PC-3 (cell line): ENCODE data around the gene C5AR1. TPM values are rescaled to one million over a fixed set of nuclear protein-coding genes. Genes with fewer than 3 reads are reported as not detected.

Experiments used
- ATAC-seq: fragments of 200-7000 bp; cut with Tn5 transposase; 2 replicates; pipeline ENCODE4 v1.9.1; 2020; ENCODE audit warnings: mild to moderate bottlenecking, moderate library complexity
- BruUV-seq: library from RNA; stranded (reverse); fragments of 400-500 nt; replicated peaks from 2 replicates; lab custom pipeline; 2021; lab: Mats Ljungman, UMichigan
- CTCF ChIA-PET: fragments of 300-600 bp; sonication (Branson Sonifier 250); formaldehyde crosslinking; loops from one replicate; lab custom pipeline; 2022; ENCODE audit warnings: antibody characterized with exemption; lab: Charles Lee
- POLR2A ChIA-PET: fragments of 300-600 bp; sonication (Branson Sonifier 250); formaldehyde crosslinking; loops from one replicate; lab custom pipeline; 2022; ENCODE audit warnings: antibody characterized with exemption; ENCODE audit not compliant: unreplicated experiment; lab: Charles Lee
- DNase-seq: peaks from one replicate; pipeline ENCODE4 v3.0.0-alpha.2; 2015
- H2AFZ ChIP-seq: fragments of 300-600 bp; sonication (generic); 2 replicates; pipeline ENCODE4 v1.6.0; 2016; ENCODE audit warnings: antibody characterized with exemption, low read length
- H3F3A ChIP-seq: fragments of 300-600 bp; sonication (generic); one replicate; pipeline ENCODE4 v1.6.0; 2017; ENCODE audit warnings: antibody characterized with exemption, low read length, control low read depth, mild to moderate bottlenecking; ENCODE audit not compliant: unreplicated experiment
- H3K27ac ChIP-seq: fragments of 300-600 bp; sonication (generic); 2 replicates; pipeline ENCODE4 v1.5.1; 2016; ENCODE audit warnings: mild to moderate bottlenecking, low read length
- H3K27me3 ChIP-seq: fragments of 300-600 bp; sonication (generic); 2 replicates; pipeline ENCODE4 v1.6.1; 2016; ENCODE audit warnings: low read length, mixed read lengths
- H3K36me3 ChIP-seq: fragments of 300-600 bp; sonication (generic); 2 replicates; pipeline ENCODE4 v1.6.1; 2016; ENCODE audit warnings: low read depth, mixed run types, low read length, mixed read lengths
- H3K4me1 ChIP-seq: fragments of 300-600 bp; sonication (generic); 2 replicates; pipeline ENCODE4 v1.5.1; 2016; ENCODE audit warnings: low read length; ENCODE audit not compliant: insufficient read depth
- H3K4me2 ChIP-seq: fragments of 300-600 bp; sonication (generic); 2 replicates; pipeline ENCODE4 v1.6.0; 2016; ENCODE audit warnings: low read length
- H3K4me3 ChIP-seq: fragments of 300-600 bp; sonication (generic); 2 replicates; pipeline ENCODE4 v1.5.1; 2016; ENCODE audit warnings: mild to moderate bottlenecking, low read length, mixed read lengths
- H3K79me2 ChIP-seq: fragments of 300-600 bp; sonication (generic); 2 replicates; pipeline ENCODE4 v1.6.1; 2017; ENCODE audit warnings: low read length, mixed read lengths
- H3K9ac ChIP-seq: fragments of 300-600 bp; sonication (generic); 2 replicates; pipeline ENCODE4 v1.6.0; 2016; ENCODE audit warnings: mild to moderate bottlenecking, low read length
- H3K9me2 ChIP-seq: fragments of 300-600 bp; sonication (generic); replicated peaks from 2 replicates; pipeline ENCODE4 v1.6.1; 2016; ENCODE audit warnings: mixed run types, low read length, mixed read lengths
- H3K9me3 ChIP-seq: fragments of 300-600 bp; sonication (generic); 2 replicates; pipeline ENCODE4 v1.6.1; 2016; ENCODE audit warnings: low read length, mixed read lengths
- H4K20me1 ChIP-seq: fragments of 300-600 bp; sonication (generic); 2 replicates; pipeline ENCODE4 v1.6.1; 2016; ENCODE audit warnings: low read length, mixed read lengths
- EZH2 ChIP-seq: fragments of 300-600 bp; sonication (generic); IDR thresholded peaks from one replicate; pipeline ENCODE4 v1.6.1; 2017; ENCODE audit warnings: antibody characterized with exemption, mild to moderate bottlenecking, low read length; ENCODE audit not compliant: unreplicated experiment
- EZH2phosphoT487 ChIP-seq: fragments of 300-600 bp; sonication (generic); IDR thresholded peaks from 2 replicates; pipeline ENCODE4 v1.6.1; 2018; ENCODE audit warnings: mild to moderate bottlenecking, antibody characterized with exemption, low read length, borderline replicate concordance
- intact Hi-C: fragments of 100-400 bp; cut with micrococcal nuclease; formaldehyde crosslinking; loops from 2 replicates; pipeline ENCODE4 v1.9.0; 2023
- total RNA-seq: library from RNA; depleted of rRNA; stranded (reverse); fragments of >200 nt; gene quantifications from 2 replicates; pipeline ENCODE4 v1.2.3, GENCODE V29; 2014
- TF ChIP-seq, protein P1 (sequence below): fragments of 300-600 bp; sonication (generic); conservative IDR thresholded peaks from 2 replicates; pipeline ENCODE4 v1.5.1; 2017; ENCODE audit warnings: antibody characterized with exemption, low read depth, mild to moderate bottlenecking, low read length

C5AR1 gene
- total RNA-seq, 1 experiment from 2014 or later = not detected

DNA sequence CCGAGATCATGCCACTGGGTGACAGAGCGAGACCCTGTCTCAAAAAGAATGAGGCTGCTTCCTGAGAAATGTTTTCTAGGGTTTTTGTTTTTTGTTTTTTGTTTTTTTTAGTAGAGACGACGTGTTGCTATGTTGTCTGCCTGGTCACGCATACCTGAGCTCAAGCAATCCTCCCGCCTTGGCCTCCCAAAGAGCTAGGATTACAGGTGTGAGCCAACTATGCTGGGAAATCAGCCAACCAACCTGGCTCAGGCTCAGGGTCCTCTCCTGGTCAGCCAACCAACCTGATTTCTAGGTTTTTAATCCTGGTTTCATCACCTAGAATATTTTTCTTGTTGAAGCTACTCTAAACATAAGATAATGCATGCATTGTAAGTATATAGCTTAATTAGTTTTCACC, 47.2 kb downstream of the C5AR1 start:
- Histone ChIP-seq H3K4me2 (no peak overlapping the region), H2AFZ (no peak overlapping the region), H3K4me3 (no peak overlapping the region), H3K36me3 (peaks cover 24% of the 10 kb centered on the region), H3K9me3 (no peaks in the 10 kb centered on the region), H3F3A (no peaks in the 10 kb centered on the region), H3K27ac (no peak overlapping the region), H3K4me1 (no peaks in the 10 kb centered on the region), H3K9me2 (no peaks in the 10 kb centered on the region), H4K20me1 (no peaks in the 10 kb centered on the region), H3K79me2 (peaks cover 18% of the 10 kb centered on the region), H3K27me3 (no peaks in the 10 kb centered on the region), H3K9ac (no peak overlapping the region)
- ATAC-seq (no peak), DNase-seq (peak; percentile 26)
- ChIA-PET POLR2A (no interaction called here), CTCF (no interaction called here)
- TF ChIP-seq EZH2phosphoT487 (no peak), EZH2 (no peak)
- TF ChIP-seq, protein P1, sequence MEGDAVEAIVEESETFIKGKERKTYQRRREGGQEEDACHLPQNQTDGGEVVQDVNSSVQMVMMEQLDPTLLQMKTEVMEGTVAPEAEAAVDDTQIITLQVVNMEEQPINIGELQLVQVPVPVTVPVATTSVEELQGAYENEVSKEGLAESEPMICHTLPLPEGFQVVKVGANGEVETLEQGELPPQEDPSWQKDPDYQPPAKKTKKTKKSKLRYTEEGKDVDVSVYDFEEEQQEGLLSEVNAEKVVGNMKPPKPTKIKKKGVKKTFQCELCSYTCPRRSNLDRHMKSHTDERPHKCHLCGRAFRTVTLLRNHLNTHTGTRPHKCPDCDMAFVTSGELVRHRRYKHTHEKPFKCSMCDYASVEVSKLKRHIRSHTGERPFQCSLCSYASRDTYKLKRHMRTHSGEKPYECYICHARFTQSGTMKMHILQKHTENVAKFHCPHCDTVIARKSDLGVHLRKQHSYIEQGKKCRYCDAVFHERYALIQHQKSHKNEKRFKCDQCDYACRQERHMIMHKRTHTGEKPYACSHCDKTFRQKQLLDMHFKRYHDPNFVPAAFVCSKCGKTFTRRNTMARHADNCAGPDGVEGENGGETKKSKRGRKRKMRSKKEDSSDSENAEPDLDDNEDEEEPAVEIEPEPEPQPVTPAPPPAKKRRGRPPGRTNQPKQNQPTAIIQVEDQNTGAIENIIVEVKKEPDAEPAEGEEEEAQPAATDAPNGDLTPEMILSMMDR = no peak
- BruUV-seq = no TSS peak
- intact Hi-C loops = no loop called here

DNA sequence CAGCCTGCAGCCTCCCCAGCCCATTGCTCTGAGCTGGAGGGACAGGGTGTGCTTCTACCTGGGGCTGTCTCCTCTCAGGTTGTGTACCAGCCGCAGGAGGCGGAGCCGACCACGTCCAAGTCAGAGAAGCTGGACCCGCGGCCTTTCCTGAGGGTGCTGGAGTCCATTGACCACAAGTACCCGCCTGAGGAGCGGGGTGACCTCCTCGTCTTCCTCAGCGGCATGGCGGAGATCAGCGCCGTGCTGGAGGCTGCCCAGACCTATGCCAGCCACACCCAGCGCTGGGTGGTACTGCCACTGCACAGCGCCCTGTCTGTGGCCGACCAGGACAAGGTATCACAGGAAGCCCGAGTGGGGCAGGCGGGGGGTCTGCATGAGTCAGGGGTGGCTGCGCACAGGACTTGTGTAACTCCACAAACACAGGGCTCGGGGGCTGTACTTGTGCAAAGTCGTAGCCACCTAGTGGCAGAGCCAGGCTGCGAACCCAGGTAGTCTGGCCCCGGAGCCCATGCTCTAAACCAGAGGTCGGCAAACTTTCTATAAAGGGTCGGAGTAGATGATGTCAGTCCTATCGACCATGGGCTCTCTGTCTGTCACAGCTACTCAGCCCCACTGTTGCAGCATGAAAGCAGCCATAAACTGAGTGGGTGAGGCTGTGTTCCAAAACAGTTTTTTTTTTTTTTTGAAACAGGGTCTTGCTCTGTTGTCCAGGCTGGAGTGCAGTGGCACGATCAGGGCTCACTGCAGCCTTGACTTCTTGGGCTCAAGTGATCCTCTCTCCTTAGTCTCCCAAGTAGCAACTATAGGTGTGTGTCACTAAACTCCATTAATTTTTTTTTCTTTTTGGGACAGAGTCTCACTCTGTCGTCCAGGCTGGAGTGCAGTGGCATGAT, 48.4 kb downstream of the C5AR1 start:
- Histone ChIP-seq H3K4me3 (no peak overlapping the region), H3K9ac (no peak overlapping the region), H3K4me2 (no peak overlapping the region), H4K20me1 (no peaks in the 10 kb centered on the region), H3K4me1 (no peaks in the 10 kb centered on the region), H3F3A (no peaks in the 10 kb centered on the region), H2AFZ (no peak overlapping the region), H3K27ac (no peak overlapping the region), H3K27me3 (no peaks in the 10 kb centered on the region), H3K79me2 (0 out of 2 replicates have a peak, but pooled peaks cover 7% of the 10 kb centered on the region), H3K9me3 (no peaks in the 10 kb centered on the region), H3K9me2 (no peaks in the 10 kb centered on the region), H3K36me3 (peaks cover 18% of the 10 kb centered on the region)
- TF ChIP-seq, protein P1 = peak; percentile 52
- TF ChIP-seq EZH2phosphoT487 = no peak
- TF ChIP-seq EZH2 = no peak
- ChIA-PET POLR2A (no interaction called here), CTCF (no interaction called here)
- ATAC-seq (peak; percentile 31; the same call in 1 of the 2 replicates), DNase-seq (no peak)
- no TSS peak for BruUV-seq
- intact Hi-C loops = no loop called here

DNA sequence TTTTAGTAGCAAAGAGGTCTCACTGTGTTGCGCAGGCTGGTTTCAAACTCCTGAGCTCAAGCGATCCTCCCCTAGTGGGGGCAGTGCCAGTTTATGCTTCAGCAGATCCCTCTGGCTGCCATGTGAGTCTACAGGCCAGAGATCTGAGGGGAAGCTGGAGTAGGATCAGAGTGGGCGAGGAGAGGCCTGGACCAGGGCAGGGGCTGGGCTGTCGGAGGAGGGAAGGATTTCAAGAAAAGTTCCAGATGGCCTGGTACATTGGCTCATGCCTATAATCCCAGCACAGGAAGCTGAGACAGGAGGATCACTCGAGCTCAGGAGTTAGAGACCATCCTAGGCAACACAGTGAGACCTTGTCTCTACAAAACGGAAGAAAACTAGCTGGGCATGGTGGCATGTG, 49.3 kb downstream of the C5AR1 start:
- no peak for ATAC-seq

More for the DNA sequence above, 49.3 kb downstream of the C5AR1 start:
- H3K9me2 ChIP-seq = no peaks in the 10 kb centered on the region
- no peak overlapping the region for H3K4me3 ChIP-seq
- no peaks in the 10 kb centered on the region for H3F3A ChIP-seq
- H3K9me3 ChIP-seq = no peaks in the 10 kb centered on the region
- H3K4me2 ChIP-seq = no peak overlapping the region
- intact Hi-C loops = no loop called here
- H3K9ac ChIP-seq = no peak overlapping the region
- no peak overlapping the region for H2AFZ ChIP-seq
- H3K79me2 ChIP-seq = no peaks in the 10 kb centered on the region
- BruUV-seq = no TSS peak
- H3K4me1 ChIP-seq = no peaks in the 10 kb centered on the region
- ChIA-PET POLR2A (no interaction called here), CTCF (no interaction called here)
- DNase-seq = no peak
- no peaks in the 10 kb centered on the region for H3K27me3 ChIP-seq
- no peak overlapping the region for H3K27ac ChIP-seq
- H3K36me3 ChIP-seq = peaks cover 15% of the 10 kb centered on the region
- no peak for TF ChIP-seq EZH2phosphoT487
- TF ChIP-seq, protein P1 = no peak
- no peak for TF ChIP-seq EZH2
- no peaks in the 10 kb centered on the region for H4K20me1 ChIP-seq
